GM12878 (cell line): ENCODE measurements around the gene LARGE1. TPM values are rescaled to one million over a fixed set of nuclear protein-coding genes. Genes with fewer than 3 reads are reported as not detected.

Experiments used
- ATAC-seq: fragments of 200-7000 bp; cut with Tn5 transposase; 3 replicates; pipeline ENCODE4 v1.9.1; 2020; ENCODE audit warnings: mild to moderate bottlenecking, moderate library complexity
- BruUV-seq: library from RNA; stranded (reverse); fragments of 400-500 nt; replicated peaks from 2 replicates; lab custom pipeline; 2021; lab: Mats Ljungman, UMichigan
- CTCF ChIA-PET: fragments of 300-600 bp; sonication (Branson Sonifier 250); formaldehyde crosslinking; extraction: SDS; loops from one replicate; lab custom pipeline; 2021; ENCODE audit warnings: inconsistent platforms; lab: Yijun Ruan, JAX
- POLR2A ChIA-PET: fragments of 350-600 bp; formaldehyde crosslinking; extraction: SDS; loops from one replicate; lab custom pipeline; 2021; ENCODE audit warnings: inconsistent platforms; lab: Charles Lee
- RAD21 ChIA-PET: fragments of 300-600 bp; sonication (Branson Sonifier 250); formaldehyde crosslinking; loops from one replicate; lab custom pipeline; 2023; ENCODE audit warnings: antibody characterized with exemption; ENCODE audit not compliant: unreplicated experiment; lab: Charles Lee
- SMC1A ChIA-PET: fragments of 300-600 bp; sonication (Branson Sonifier 250); formaldehyde crosslinking; loops from one replicate; lab custom pipeline; 2023; ENCODE audit not compliant: unreplicated experiment, uncharacterized antibody; lab: Charles Lee
- DNase-seq: peaks from one replicate; pipeline ENCODE4 v3.0.0-alpha.2; 2011; ENCODE audit warnings: low read depth, low spot score
- FAIRE-seq: peaks from 3 replicates; lab custom pipeline; 2011; peaks lifted over from hg19 to GRCh38; lab: Jason Lieb, UNC
- H2AFZ ChIP-seq: 2 replicates; pipeline ENCODE4 v1.6.0; 2011; ENCODE audit warnings: low read depth, low read length, control low read depth; ENCODE audit not compliant: control insufficient read depth
- H3K27ac ChIP-seq: 2 replicates; pipeline ENCODE4 v1.5.1; 2011; ENCODE audit warnings: control low read depth; ENCODE audit not compliant: control insufficient read depth, insufficient read depth
- H3K27me3 ChIP-seq, 2 experiments: replicated peaks in 1 of 2; 2 replicates each; pipeline versions ENCODE4 v1.6.0 to v1.6.1; 2011; ENCODE audit warnings: low read length in 1 of 2; ENCODE audit not compliant: control insufficient read depth in 2 of 2, insufficient read depth in 2 of 2
- H3K36me3 ChIP-seq, 2 experiments: 2 replicates each; pipeline ENCODE4 v1.5.1; 2011; ENCODE audit warnings: low read length in 1 of 2; ENCODE audit not compliant: control insufficient read depth in 2 of 2, insufficient read depth in 2 of 2
- H3K4me1 ChIP-seq: 2 replicates; pipeline ENCODE4 v1.6.1; 2011; ENCODE audit warnings: mild to moderate bottlenecking, low read length, moderate library complexity, mixed read lengths; ENCODE audit not compliant: control insufficient read depth, insufficient read depth
- H3K4me2 ChIP-seq: 2 replicates; pipeline ENCODE4 v1.6.0; 2011; ENCODE audit warnings: control low read depth; ENCODE audit not compliant: control insufficient read depth, insufficient read depth
- H3K4me3 ChIP-seq: fragments of 200-600 bp; sonication (generic); 2 replicates; pipeline ENCODE4 v1.5.1; 2016
- H3K79me2 ChIP-seq: 2 replicates; pipeline ENCODE4 v1.6.0; 2011; ENCODE audit warnings: low read length; ENCODE audit not compliant: control insufficient read depth, insufficient read depth
- H3K9ac ChIP-seq: 2 replicates; pipeline ENCODE4 v1.8.0; 2011; ENCODE audit warnings: low read length, control low read depth, mixed read lengths; ENCODE audit not compliant: control insufficient read depth, insufficient read depth
- H3K9me3 ChIP-seq: replicated peaks from 3 replicates; pipeline ENCODE4 v1.5.1; 2011; ENCODE audit warnings: mild to moderate bottlenecking, low read length; ENCODE audit not compliant: control insufficient read depth, insufficient read depth
- H4K20me1 ChIP-seq: 2 replicates; pipeline ENCODE4 v1.6.0; 2011; ENCODE audit not compliant: control insufficient read depth, insufficient read depth
- CEBPZ ChIP-seq: fragments of 150-350 bp; IDR thresholded peaks from 2 replicates; pipeline ENCODE4 v1.6.1; 2016; ENCODE audit warnings: low read depth, low read length
- CHD2 ChIP-seq: IDR thresholded peaks from 2 replicates; pipeline ENCODE4 v1.6.1; 2011; ENCODE audit warnings: low read depth, low read length, improper control_type of control experiment, borderline replicate concordance
- E4F1 ChIP-seq: fragments of 450-650 bp; IDR thresholded peaks from 2 replicates; pipeline ENCODE4 v1.6.1; 2018; ENCODE audit warnings: borderline replicate concordance, mild to moderate bottlenecking; ENCODE audit not compliant: partially characterized antibody
- HSF1 ChIP-seq: fragments of 150-350 bp; IDR thresholded peaks from 2 replicates; pipeline ENCODE4 v1.6.1; 2014; ENCODE audit warnings: mild to moderate bottlenecking, low read depth, low read length
- IRF3 ChIP-seq: fragments of 450-650 bp; IDR thresholded peaks from 2 replicates; pipeline ENCODE4 v1.6.1; 2014; ENCODE audit warnings: mild to moderate bottlenecking
- IRF5 ChIP-seq: fragments of 450-650 bp; IDR thresholded peaks from 2 replicates; pipeline ENCODE4 v1.6.1; 2017; ENCODE audit warnings: borderline replicate concordance
- JUNB ChIP-seq: IDR thresholded peaks from 2 replicates; pipeline ENCODE4 v1.6.1; 2016; ENCODE audit warnings: antibody characterized with exemption, mild to moderate bottlenecking
- NR2F1 ChIP-seq: fragments of 450-650 bp; conservative IDR thresholded peaks from 2 replicates; pipeline ENCODE4 v1.6.1; 2017; ENCODE audit warnings: mild to moderate bottlenecking
- PBX3 ChIP-seq: IDR thresholded peaks from 2 replicates; pipeline ENCODE4 v1.6.1; 2011; ENCODE audit warnings: mild to moderate bottlenecking, low read depth, low read length, moderate library complexity; ENCODE audit not compliant: insufficient replicate concordance
- POLR2AphosphoS2 ChIP-seq: IDR thresholded peaks from 2 replicates; pipeline ENCODE4 v1.6.1; 2011; ENCODE audit warnings: low read depth, mild to moderate bottlenecking, low read length, improper control_type of control experiment, moderate library complexity
- SRF ChIP-seq, 2 experiments: IDR thresholded peaks; 2 replicates each; pipeline ENCODE4 v1.6.1; 2011; ENCODE audit warnings: low read depth in 2 of 2, low read length in 2 of 2, mild to moderate bottlenecking in 1 of 2, moderate library complexity in 1 of 2
- TCF3 ChIP-seq: IDR thresholded peaks from 2 replicates; pipeline ENCODE4 v1.6.1; 2012; ENCODE audit warnings: low read depth, mild to moderate bottlenecking, low read length, borderline replicate concordance; ENCODE audit not compliant: insufficient read depth
- ZBED1 ChIP-seq: IDR thresholded peaks from 2 replicates; pipeline ENCODE4 v1.6.1; 2016; ENCODE audit warnings: borderline replicate concordance
- WGBS: methylation state at CpG from one replicate; pipeline ENCODE4 v1.1.6; 2016; ENCODE audit warnings: low lambda C conversion rate; ENCODE audit not compliant: insufficient replicate concordance, insufficient coverage; ENCODE audit errors: missing lambda C conversion rate; 5-methylcytosine and 5-hydroxymethylcytosine counted together
- in situ Hi-C: fragments of 300-500 bp; cut with MboI; formaldehyde crosslinking; loops from 9 replicates; pipeline ENCODE4 v1.14.3; 2018; ENCODE audit warnings: mixed read lengths
- intact Hi-C: fragments of 100-400 bp; cut with micrococcal nuclease; formaldehyde crosslinking; loops from one replicate; pipeline ENCODE4 v1.14.2; 2022; ENCODE audit not compliant: unreplicated experiment
- polyA plus RNA-seq, 11 experiments: library from polyadenylated mRNA; depleted of rRNA in 4 of 11; unstranded in 6 of 11; stranded (reverse) in 5 of 11; fragments of >200 nt; fragmentation: Nextera tagmentation in 4 of 11; fragmentation: Illumina TruSeq in 1 of 11; extraction: Ambion mirVana in 4 of 11; extraction: Trizol in 1 of 11; gene quantifications; 1 replicate in 1 of 11; 2 replicates in 10 of 11; pipeline versions ENCODE4 v1.2.1 to v1.2.3, GENCODE V29; 2011 to 2016; ENCODE audit warnings: inconsistent platforms in 2 of 11, missing spikeins in 2 of 11, low read depth in 1 of 11
- total RNA-seq, 4 experiments: library from RNA; depleted of rRNA in 3 of 4; stranded (reverse); fragments of >200 nt in 3 of 4; fragmentation: Illumina TruSeq in 1 of 4; extraction: Trizol in 1 of 4; gene quantifications; 2 replicates each; pipeline versions ENCODE4 v1.2.1 to v1.2.3, GENCODE V29; 2013 to 2021

LARGE1 gene
- total and polyA plus RNA-seq, 10 of the 15 experiments (the other 5 are each of a cell fraction or from before 2014, with no cell fraction given) = 3.2 to 41.4 (median 17.3) TPM

- ATAC-seq (no peak), FAIRE-seq (no peak), DNase-seq (no peak)
- Histone ChIP-seq H3K27ac (no peak overlapping the region), H2AFZ (no peak overlapping the region), H3K4me2 (no peak overlapping the region), H3K27me3 (no peaks in the 10 kb centered on the region), H3K9ac (no peak overlapping the region), H3K36me3 (no peaks in the 10 kb centered on the region), H4K20me1 (no peaks in the 10 kb centered on the region), H3K4me3 (no peak overlapping the region), H3K79me2 (peaks cover 14% of the 10 kb centered on the region), H3K9me3 (no peaks in the 10 kb centered on the region), H3K4me1 (peaks cover 10% of the 10 kb centered on the region)
- in situ Hi-C loops = no loop called here
- no peak for TF ChIP-seq E4F1
- TF ChIP-seq CHD2 = no peak
- no peak for TF ChIP-seq HSF1
- no peak for TF ChIP-seq ZBED1
- TF ChIP-seq IRF3 = no peak
- no peak for TF ChIP-seq IRF5
- TF ChIP-seq CEBPZ = no peak
- no peak for TF ChIP-seq POLR2AphosphoS2
- TF ChIP-seq TCF3 = no peak
- no peak for TF ChIP-seq JUNB
- TF ChIP-seq SRF (IDR thresholded peaks at IDR 0.05; ENCODE audit: low read depth in 2 of 2, low read length in 2 of 2) = no peak
- TF ChIP-seq NR2F1 = no peak
- no peak for TF ChIP-seq PBX3
- ChIA-PET POLR2A (no interaction called here), RAD21 (interaction anchor here (0.6 kb wide), 1 partner anchor 67 kb away, joined by 5 read pairs; no protein-coding TSS in a partner anchor), SMC1A (interaction anchor here (1.1 to 1.4 kb wide), 3 partner anchors 10 to 40 kb away, joined by 3 to 6 read pairs (median 3); no protein-coding TSS in a partner anchor), CTCF (no interaction called here)
- intact Hi-C loops = no loop called here
- BruUV-seq = no TSS peak
- 97% methylated on average over 4 of the region's 4 CpGs for WGBS
These were observed 40.5 kb downstream of the LARGE1 start for GRCh38 chr22:33879796-33880195.
